HG02852 (cell line): ENCODE measurements around the gene GTF3C6.
"Not testable (repeated sequence)": the region's sequence is repeated elsewhere in the genome, so short reads cannot be mapped to it uniquely, and the experiment has no call there.

ENCODE experiments used
- ATAC-seq: cut with Tn5 transposase; IDR thresholded peaks from one replicate; pipeline ENCODE4 v1.9.1; 2021; ENCODE audit warnings: mild to moderate bottlenecking, moderate library complexity; ENCODE audit not compliant: unreplicated experiment

The GTF3C6 gene

DNA sequence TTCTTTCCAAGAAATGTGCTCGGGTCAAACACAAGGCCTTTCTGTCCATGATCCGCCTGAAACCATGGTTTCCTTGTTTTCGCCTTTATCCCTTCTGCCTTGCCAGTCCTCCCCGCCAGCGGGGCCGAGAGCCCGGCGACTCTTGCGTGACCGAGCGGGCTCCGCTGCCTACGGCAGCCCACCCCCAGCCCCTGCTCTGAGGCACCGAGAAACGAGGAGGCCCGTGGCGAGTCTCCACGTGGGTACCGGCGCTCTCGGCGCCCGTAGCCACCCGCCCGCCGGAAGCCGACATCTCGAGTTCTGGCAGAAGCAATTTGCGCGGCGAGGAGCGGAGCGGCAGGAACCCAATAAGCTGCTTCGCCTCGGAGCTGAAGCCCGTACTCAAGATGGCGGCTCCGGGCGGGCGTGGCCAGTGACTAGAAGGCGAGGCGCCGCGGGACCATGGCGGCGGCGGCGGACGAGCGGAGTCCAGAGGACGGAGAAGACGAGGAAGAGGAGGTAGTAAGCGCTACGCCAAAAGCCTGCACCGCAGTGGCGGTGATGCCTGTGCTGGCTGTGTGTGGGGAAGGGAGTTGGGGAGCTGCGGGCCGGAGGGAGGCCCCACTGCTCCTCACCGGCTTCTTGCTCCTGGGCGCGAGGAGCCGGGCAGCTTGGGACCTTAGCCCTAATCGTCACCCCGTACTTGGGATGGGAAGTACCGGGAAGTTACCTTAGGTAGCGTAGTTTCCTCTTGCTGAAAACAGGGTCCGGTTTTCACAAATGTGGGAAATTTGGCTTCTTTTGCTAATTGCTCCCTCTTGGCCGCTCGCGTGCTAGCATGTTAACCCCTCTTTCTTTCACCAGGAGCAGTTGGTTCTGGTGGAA lies at the start of gene GTF3C6:
Gene GTF3C6, plus strand, starts transcription at position 378 of the 864 bp plus-strand sequence. Its CDS starts 64 bp downstream, at position 442.
- ATAC-seq, result peak; percentile 97

GRCh38 chr6:110930781-110931180 lies 27.7 kb upstream of the GTF3C6 start:
- ATAC-seq, result no peak

DNA sequence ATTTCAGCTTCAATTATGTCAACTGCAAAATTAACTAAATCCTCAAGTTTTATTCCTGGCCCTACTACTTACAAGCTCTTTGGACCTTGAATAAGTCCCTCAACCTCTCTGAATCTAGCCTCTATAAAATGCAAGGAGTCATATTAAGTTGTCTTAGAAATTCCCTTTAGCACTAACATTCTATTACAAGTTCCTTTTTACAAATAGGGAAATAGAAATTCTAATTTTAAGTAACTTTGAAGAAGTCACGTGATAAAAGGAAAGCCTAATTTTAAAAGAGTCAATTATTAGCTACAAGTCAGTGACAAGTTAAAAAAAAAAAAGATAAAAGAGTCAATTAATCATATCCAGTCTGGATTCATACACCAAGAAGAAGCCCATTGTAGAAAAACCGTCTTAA lies 24.6 kb upstream of the GTF3C6 start:
- ATAC-seq, result no peak

DNA sequence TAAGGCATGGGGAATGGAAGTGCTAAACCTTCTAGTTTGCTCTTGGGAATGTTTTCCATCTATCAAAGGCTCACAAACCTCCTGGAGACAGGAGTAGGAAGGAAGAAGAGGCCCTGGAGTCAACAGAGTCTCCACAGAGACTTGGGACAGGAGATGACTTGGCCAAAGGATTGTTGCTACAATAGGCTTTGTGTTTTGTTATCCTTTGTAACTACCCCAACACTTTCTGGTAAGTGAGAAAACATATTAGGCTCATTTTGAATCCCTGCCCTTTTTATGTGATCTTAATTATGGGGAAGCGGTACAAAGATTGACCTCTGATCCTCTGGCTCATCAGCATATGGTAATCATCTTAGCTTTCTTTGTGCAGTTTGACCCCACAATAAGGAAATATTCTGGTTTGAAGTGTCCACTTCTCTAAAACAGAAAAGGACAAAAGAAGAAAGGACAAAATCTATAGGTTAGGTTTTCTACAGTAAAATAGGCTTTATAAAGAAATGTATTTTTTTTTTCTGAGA lies 24.1 kb upstream of the GTF3C6 start:
- no peak for ATAC-seq

DNA sequence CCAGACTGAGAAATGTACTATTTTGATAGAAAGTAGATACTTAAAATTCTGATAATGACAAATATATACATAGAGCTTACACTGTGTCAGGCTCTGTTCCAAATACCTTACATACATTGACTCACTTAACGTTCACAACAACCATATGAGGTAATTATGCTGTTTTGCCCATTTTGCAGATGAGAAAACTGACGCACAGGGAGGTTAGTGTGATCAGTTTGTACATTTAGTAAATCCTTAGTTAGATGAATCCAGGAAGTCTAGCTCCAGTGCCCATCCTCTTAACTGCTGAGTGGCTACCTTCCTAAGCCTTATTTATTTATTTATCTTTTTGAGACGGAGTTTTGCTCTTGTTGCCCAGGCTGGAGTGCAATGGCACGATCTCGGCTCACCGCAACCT lies 23.3 kb upstream of the GTF3C6 start:
- no peak for ATAC-seq

GRCh38 chr6:110938171-110938570 lies 20.3 kb upstream of the GTF3C6 start:
- no peak for ATAC-seq

GRCh38 chr6:110939429-110940200 lies 18.9 kb upstream of the GTF3C6 start:
- no peak for ATAC-seq

DNA sequence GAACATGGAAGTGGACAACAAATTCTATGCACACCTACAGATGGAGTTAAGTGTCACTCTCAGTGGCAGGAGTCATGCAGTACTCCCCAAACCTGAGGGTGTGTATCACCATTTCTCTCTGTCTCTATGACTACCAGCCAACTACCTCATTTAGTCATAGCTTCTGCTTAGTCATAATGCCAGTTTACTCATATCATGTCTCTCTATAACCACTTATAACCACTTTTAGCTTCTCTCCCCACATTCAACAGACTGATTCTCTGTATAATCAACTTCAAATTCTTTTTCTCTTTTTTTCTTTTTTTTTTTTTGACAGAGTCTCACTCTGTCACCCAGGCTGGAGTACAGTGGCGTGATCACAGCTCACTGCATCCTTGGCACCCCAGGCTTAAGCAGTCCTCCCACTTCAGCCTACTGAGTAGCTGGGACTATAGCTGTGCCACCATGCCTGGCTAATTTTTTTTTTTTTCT lies 13.8 kb upstream of the GTF3C6 start:
- peak; percentile 100 for ATAC-seq

GRCh38 chr6:110946498-110946897 lies 12.0 kb upstream of the GTF3C6 start:
- ATAC-seq, result no peak

- no peak for ATAC-seq
These were observed 8.7 kb upstream of the GTF3C6 start for GRCh38 chr6:110949679-110950285.

DNA sequence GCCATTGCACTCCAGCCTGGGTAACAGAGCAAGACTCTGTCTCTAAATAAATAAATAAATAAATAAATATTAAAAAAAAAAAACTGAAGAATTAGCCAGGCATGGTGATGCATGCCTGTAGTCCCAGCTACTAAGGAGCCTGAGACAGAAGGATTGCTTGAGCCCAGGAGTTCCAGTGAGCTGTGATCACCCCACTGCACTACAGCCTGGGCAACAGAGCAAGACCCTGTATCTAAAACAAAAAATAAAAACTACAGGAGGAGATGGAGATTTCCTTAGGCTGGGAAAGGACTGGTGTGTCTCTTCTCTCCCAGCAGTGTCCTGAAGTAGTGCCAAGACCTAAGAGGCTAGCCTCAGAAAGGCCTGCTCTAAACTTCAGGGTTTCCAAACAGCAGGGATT lies 8.1 kb upstream of the GTF3C6 start:
- no peak for ATAC-seq

DNA sequence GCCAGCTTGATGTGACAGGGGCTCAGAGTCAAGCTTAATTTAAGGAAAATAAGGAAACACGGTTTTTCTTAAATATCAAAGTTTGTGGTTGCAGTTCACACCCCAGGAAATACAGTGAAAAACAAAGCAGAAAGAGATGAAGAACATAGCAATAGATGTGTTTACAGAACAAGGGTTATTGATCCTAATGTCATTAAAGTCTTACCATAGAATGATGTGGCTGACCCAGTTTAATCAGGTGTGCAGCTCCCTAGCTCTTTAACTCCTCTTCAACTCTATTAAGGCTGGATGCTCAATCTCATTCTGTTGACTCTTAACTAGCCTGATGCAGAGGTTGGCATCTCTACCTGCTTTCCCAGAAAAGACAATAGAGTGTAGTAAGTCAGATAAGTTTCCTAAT lies 7.5 kb upstream of the GTF3C6 start:
- ATAC-seq, result no peak

- ATAC-seq, result no peak
These were observed 6.3 kb upstream of the GTF3C6 start for GRCh38 chr6:110951986-110952794.

DNA sequence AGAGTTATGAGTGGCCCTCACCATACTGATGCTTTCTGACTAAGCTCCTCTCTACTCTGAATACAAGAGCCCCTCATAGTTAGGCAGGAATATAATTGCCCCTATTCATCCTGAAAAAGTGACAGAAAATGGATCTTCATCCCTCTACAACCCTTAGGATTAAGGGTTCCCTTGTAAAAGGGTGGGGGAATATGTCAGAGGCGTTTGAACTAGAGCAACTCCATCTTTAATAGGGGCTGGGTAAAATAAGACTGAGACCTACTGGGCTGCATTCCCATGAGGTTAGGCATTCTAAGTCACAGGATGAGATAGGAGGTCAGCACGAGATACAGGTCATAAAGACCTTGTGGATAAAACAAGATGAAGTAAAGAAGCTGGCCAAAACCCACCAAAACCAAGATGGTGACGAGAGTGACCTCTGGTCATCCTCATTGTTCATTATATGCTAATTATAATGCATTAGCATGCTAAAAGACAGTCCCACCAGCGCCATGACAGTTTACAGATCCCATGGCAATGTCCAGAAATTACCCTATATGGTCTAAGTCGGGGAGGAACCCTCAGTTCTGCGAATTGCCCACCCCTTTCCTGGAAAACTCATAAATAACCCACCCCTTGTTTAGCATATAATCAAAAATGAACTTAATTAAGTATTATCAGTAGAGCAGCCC lies 4.7 kb upstream of the GTF3C6 start:
- no peak for ATAC-seq

GRCh38 chr6:110960014-110960390 lies 1.5 kb downstream of the GTF3C6 start:
- ATAC-seq, result no peak

DNA sequence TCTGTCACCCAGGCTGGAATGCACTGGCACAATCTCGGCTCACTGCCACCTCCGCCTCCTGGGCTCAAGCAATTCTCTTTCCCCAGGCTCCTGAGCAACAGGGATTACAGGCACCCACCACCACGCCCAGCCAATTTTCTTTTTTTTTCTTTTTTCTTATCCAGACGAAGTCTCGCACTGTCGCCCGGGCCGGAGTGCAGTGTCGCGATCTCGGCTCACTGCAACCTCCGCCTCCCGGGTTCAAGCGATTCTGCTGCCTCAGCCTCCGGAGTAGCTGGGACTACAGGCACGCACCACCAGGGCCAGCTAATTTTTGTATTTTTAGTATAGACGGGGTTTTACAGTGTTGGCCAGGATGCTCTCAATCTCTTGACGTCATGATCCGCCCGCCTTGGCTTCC lies 4.1 kb downstream of the GTF3C6 start:
- not testable (repeated sequence) for ATAC-seq

GRCh38 chr6:110965629-110966229 lies 7.2 kb downstream of the GTF3C6 start:
- no peak for ATAC-seq

- ATAC-seq, result not testable (repeated sequence)
These were observed 10.2 kb downstream of the GTF3C6 start for GRCh38 chr6:110968661-110969060.

DNA sequence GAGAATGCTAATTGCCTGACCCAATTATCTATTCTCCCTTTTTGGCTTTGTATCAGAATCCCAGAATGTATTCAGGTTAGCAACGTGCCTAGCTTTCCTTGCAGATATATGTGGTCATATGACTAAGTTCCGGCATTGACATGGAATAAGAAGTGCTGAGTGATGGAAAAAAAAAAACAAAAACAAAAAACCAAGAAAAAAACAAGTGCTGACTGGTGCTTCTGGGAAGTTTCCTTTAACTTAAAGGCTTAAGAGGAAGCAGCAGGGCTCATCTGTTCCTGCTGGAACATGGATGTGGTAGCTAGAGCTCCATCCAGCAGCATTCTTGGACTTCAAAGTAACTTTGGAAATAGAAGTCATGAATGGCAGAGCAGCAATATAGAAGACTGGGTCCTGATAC lies 13.0 kb downstream of the GTF3C6 start:
- no peak for ATAC-seq

- ATAC-seq, result no peak
These were observed 18.1 kb downstream of the GTF3C6 start for GRCh38 chr6:110976575-110976974.
